H9 (cell line): ENCODE measurements around the gene CALY. TPM values are rescaled to one million over a fixed set of nuclear protein-coding genes. Genes with fewer than 3 reads are reported as not detected.

Experiments
- DNase-seq: peaks from one replicate; pipeline ENCODE4 v3.0.0-alpha.2; 2017
- H2AFZ ChIP-seq: one replicate; pipeline ENCODE4 v1.6.1; 2013; ENCODE audit warnings: mild to moderate bottlenecking, low read length, control low read depth, moderate library complexity
- H2AK5ac ChIP-seq: 2 replicates; pipeline ENCODE4 v1.6.1; 2013; ENCODE audit warnings: low read length, control low read depth, mixed read lengths; ENCODE audit not compliant: insufficient read length
- H2BK120ac ChIP-seq: one replicate; pipeline ENCODE4 v1.6.1; 2013; ENCODE audit warnings: low read depth, mild to moderate bottlenecking, low read length, control low read depth, inconsistent platforms; ENCODE audit not compliant: poor library complexity, severe bottlenecking
- H2BK12ac ChIP-seq: 2 replicates; pipeline ENCODE4 v1.6.1; 2013; ENCODE audit warnings: low read length, control low read depth, mixed read lengths, low read depth; ENCODE audit not compliant: insufficient read length
- H2BK15ac ChIP-seq: 2 replicates; pipeline ENCODE4 v1.6.1; 2013; ENCODE audit warnings: low read depth, low read length, control low read depth
- H2BK20ac ChIP-seq: one replicate; pipeline ENCODE4 v1.6.1; 2013; ENCODE audit warnings: low read depth, mild to moderate bottlenecking, low read length, control low read depth, inconsistent platforms; ENCODE audit not compliant: poor library complexity, severe bottlenecking
- H2BK5ac ChIP-seq: 2 replicates; pipeline ENCODE4 v1.6.1; 2013; ENCODE audit warnings: low read length, control low read depth, mixed read lengths; ENCODE audit not compliant: insufficient read length
- H3K14ac ChIP-seq: 2 replicates; pipeline ENCODE4 v1.6.1; 2013; ENCODE audit warnings: low read length, control low read depth; ENCODE audit not compliant: insufficient read depth
- H3K18ac ChIP-seq: 2 replicates; pipeline ENCODE4 v1.6.1; 2013; ENCODE audit warnings: low read depth, mild to moderate bottlenecking, mixed read lengths, low read length, control low read depth; ENCODE audit not compliant: insufficient read length
- H3K23ac ChIP-seq: 2 replicates; pipeline ENCODE4 v1.6.1; 2013; ENCODE audit warnings: low read length, control low read depth, mixed read lengths, low read depth; ENCODE audit not compliant: insufficient read length
- H3K23me2 ChIP-seq: 2 replicates; pipeline ENCODE4 v1.6.1; 2013; ENCODE audit warnings: low read depth, mild to moderate bottlenecking, mixed read lengths, low read length, control low read depth; ENCODE audit not compliant: insufficient read length, poor library complexity, severe bottlenecking
- H3K27ac ChIP-seq: 2 replicates; pipeline ENCODE4 v1.5.1; 2013; ENCODE audit warnings: low read length, control low read depth, mixed read lengths, low read depth; ENCODE audit not compliant: insufficient read length
- H3K27me3 ChIP-seq: 2 replicates; pipeline ENCODE4 v1.6.1; 2013; ENCODE audit warnings: low read length, control low read depth, inconsistent platforms; ENCODE audit not compliant: insufficient read depth
- H3K4ac ChIP-seq: 2 replicates; pipeline ENCODE4 v1.6.1; 2013; ENCODE audit warnings: low read depth, mild to moderate bottlenecking, control low read depth, inconsistent platforms, low read length, moderate library complexity
- H3K4me1 ChIP-seq: 2 replicates; pipeline ENCODE4 v1.6.1; 2013; ENCODE audit warnings: low read length, control low read depth, inconsistent platforms; ENCODE audit not compliant: insufficient read depth
- H3K4me2 ChIP-seq: 2 replicates; pipeline ENCODE4 v1.6.1; 2013; ENCODE audit warnings: low read length, control low read depth, mixed read lengths; ENCODE audit not compliant: insufficient read length, insufficient read depth
- H3K56ac ChIP-seq: 2 replicates; pipeline ENCODE4 v1.6.1; 2013; ENCODE audit warnings: low read depth, mild to moderate bottlenecking, mixed read lengths, low read length, control low read depth; ENCODE audit not compliant: insufficient read length
- H3K79me1 ChIP-seq: 2 replicates; pipeline ENCODE4 v1.6.1; 2013; ENCODE audit warnings: low read depth, mild to moderate bottlenecking, moderate library complexity, low read length, control low read depth, inconsistent platforms; ENCODE audit not compliant: insufficient read depth, poor library complexity, severe bottlenecking
- H3K79me2 ChIP-seq: 2 replicates; pipeline ENCODE4 v1.6.1; 2013; ENCODE audit warnings: low read length, control low read depth, inconsistent platforms; ENCODE audit not compliant: insufficient read depth
- H3K9ac ChIP-seq: 2 replicates; pipeline ENCODE4 v1.6.1; 2013; ENCODE audit warnings: low read length, control low read depth, mixed read lengths; ENCODE audit not compliant: insufficient read length; ENCODE audit errors: extremely low read depth
- H3K9me3 ChIP-seq: one replicate; pipeline ENCODE4 v1.6.1; 2013; ENCODE audit warnings: low read depth, low read length, inconsistent platforms; ENCODE audit not compliant: control insufficient read depth
- H3T11ph ChIP-seq: one replicate; pipeline ENCODE4 v1.6.1; 2013; ENCODE audit warnings: mild to moderate bottlenecking, low read length, control low read depth, inconsistent platforms
- H4K20me1 ChIP-seq: one replicate; pipeline ENCODE4 v1.6.1; 2013; ENCODE audit not compliant: control insufficient read depth, insufficient read length, insufficient read depth
- H4K5ac ChIP-seq: 2 replicates; pipeline ENCODE4 v1.6.1; 2013; ENCODE audit warnings: low read depth, mild to moderate bottlenecking, mixed read lengths, low read length, control low read depth; ENCODE audit not compliant: insufficient read length
- H4K8ac ChIP-seq: replicated peaks from 2 replicates; pipeline ENCODE4 v1.6.1; 2013; ENCODE audit warnings: low read length, control low read depth, mixed read lengths, low read depth; ENCODE audit not compliant: insufficient read length
- H4K91ac ChIP-seq: 2 replicates; pipeline ENCODE4 v1.6.1; 2013; ENCODE audit warnings: low read depth, mild to moderate bottlenecking, moderate library complexity, mixed read lengths, low read length, control low read depth; ENCODE audit not compliant: insufficient read length
- H3K27ac Mint-ChIP-seq, 3 experiments: 2 replicates in 2 of 3; 3 replicates in 1 of 3; pipeline ENCODE4 v1.8.0; 2020 to 2021; ENCODE audit warnings: mixed read lengths in 3 of 3, mild to moderate bottlenecking in 1 of 3, moderate library complexity in 1 of 3
- H3K27me3 Mint-ChIP-seq: 2 replicates; pipeline ENCODE4 v1.8.0; 2021; ENCODE audit warnings: low read depth, mild to moderate bottlenecking, moderate library complexity, mixed read lengths
- H3K36me3 Mint-ChIP-seq, 3 experiments: 2 replicates in 2 of 3; 3 replicates in 1 of 3; pipeline ENCODE4 v1.8.0; 2020 to 2021; ENCODE audit warnings: low read depth in 3 of 3, mixed read lengths in 3 of 3; ENCODE audit not compliant: insufficient read depth in 1 of 3
- H3K4me1 Mint-ChIP-seq, 2 experiments: 2 replicates each; pipeline ENCODE4 v1.8.0; 2020; ENCODE audit warnings: mixed read lengths in 2 of 2
- H3K4me3 Mint-ChIP-seq, 2 experiments: 2 replicates in 1 of 2; 3 replicates in 1 of 2; pipeline ENCODE4 v1.8.0; 2020 to 2021; ENCODE audit warnings: mild to moderate bottlenecking in 2 of 2, mixed read lengths in 2 of 2, moderate library complexity in 1 of 2
- H3K9me3 Mint-ChIP-seq, 2 experiments: 2 replicates in 1 of 2; 3 replicates in 1 of 2; pipeline ENCODE4 v1.8.0; 2020; ENCODE audit warnings: mild to moderate bottlenecking in 2 of 2, mixed read lengths in 2 of 2, moderate library complexity in 1 of 2
- CTCF ChIP-seq: fragments of 200-600 bp; sonication (generic); conservative IDR thresholded peaks from 3 replicates; pipeline ENCODE4 v1.8.0; 2021; ENCODE audit warnings: antibody characterized with exemption, mild to moderate bottlenecking
- WGBS: extraction: QIAGEN DNeasy Blood & Tissue Kit; methylation state at CpG from one replicate; pipeline ENCODE4 v1.1.7; 2013; ENCODE audit warnings: missing lambda C conversion rate, low lambda C conversion rate, mixed read lengths; ENCODE audit not compliant: insufficient read length; ENCODE audit errors: extremely low coverage; 5-methylcytosine and 5-hydroxymethylcytosine counted together
- total RNA-seq: library from RNA; stranded (reverse); gene quantifications from 2 replicates; pipeline ENCODE4 v1.2.1, GENCODE V29; 2021

Gene CALY
- total RNA-seq, 1 experiment from 2014 or later, result 2.9 TPM

- no CpG with 5 or more reads among the region's 5 CpGs for WGBS
- H2BK15ac ChIP-seq, result no peak overlapping the region
- H2AFZ ChIP-seq, result no peak overlapping the region
- TF ChIP-seq CTCF, result no peak
- no peak overlapping the region for H4K91ac ChIP-seq
- no peak overlapping the region for H3K56ac ChIP-seq
- no peak overlapping the region for H3T11ph ChIP-seq
- no peak overlapping the region for H2BK12ac ChIP-seq
- DNase-seq, result no peak
- peaks cover 24% of the 10 kb centered on the region for H3K27me3 Mint-ChIP-seq
- no peak overlapping the region for H3K23ac ChIP-seq
- H2BK120ac ChIP-seq, result no peak overlapping the region
- no peak overlapping the region for H3K27ac ChIP-seq
- H3K27ac Mint-ChIP-seq, result no peak overlapping the region; a peak in 1 of 7 replicates
- H3K9me3 Mint-ChIP-seq, result no peaks in the 10 kb centered on the region
- H3K4me1 ChIP-seq, result no peaks in the 10 kb centered on the region
- no peaks in the 10 kb centered on the region for H3K9me3 ChIP-seq
- no peak overlapping the region for H3K14ac ChIP-seq
- H3K79me2 ChIP-seq, result no peaks in the 10 kb centered on the region
- no peak overlapping the region for H2BK20ac ChIP-seq
- no peak overlapping the region for H4K8ac ChIP-seq
- H3K4me2 ChIP-seq, result no peak overlapping the region
- H4K20me1 ChIP-seq, result no peaks in the 10 kb centered on the region
- H3K18ac ChIP-seq, result no peak overlapping the region
- no peaks in the 10 kb centered on the region for H3K79me1 ChIP-seq
- H3K9ac ChIP-seq, result no peak overlapping the region
- no peak overlapping the region for H3K4ac ChIP-seq
- H2BK5ac ChIP-seq, result no peak overlapping the region
- peaks cover 0 to 2% of the 10 kb centered on the region in 2 experiments; a peak in 1 of 4 replicates for H3K4me1 Mint-ChIP-seq
- H3K23me2 ChIP-seq, result no peaks in the 10 kb centered on the region
- H4K5ac ChIP-seq, result no peak overlapping the region
- H3K27me3 ChIP-seq, result no peaks in the 10 kb centered on the region; the same call in 1 of the 2 replicates
- no peak overlapping the region; a peak in 1 of 5 replicates for H3K4me3 Mint-ChIP-seq
- no peak overlapping the region for H2AK5ac ChIP-seq
- H3K36me3 Mint-ChIP-seq, result peaks cover 24 to 45% (median 44%) of the 10 kb centered on the region in 3 experiments; a peak in 6 of 7 replicates
Observed at GRCh38 chr10:133361227-133361626, 24.5 kb upstream of the CALY start.
